HCT116 (cell line): ENCODE results near the gene CCDC73.

ENCODE experiments used
- CTCF ChIP-seq, 3 experiments: fragments of 200-600 bp in 1 of 3; sonication (generic) in 1 of 3; IDR thresholded peaks in 2 of 3; conservative IDR thresholded peaks in 1 of 3; 2 replicates each; pipeline ENCODE4 v1.5.1; 2012 to 2017; ENCODE audit warnings: low read depth in 2 of 3, low read length in 2 of 3, antibody characterized with exemption in 1 of 3, borderline replicate concordance in 1 of 3, control low read depth in 1 of 3, mild to moderate bottlenecking in 1 of 3, mixed read lengths in 1 of 3, mixed run types in 1 of 3, moderate library complexity in 1 of 3; ENCODE audit not compliant: insufficient read depth in 1 of 3
- EGR1 ChIP-seq: IDR thresholded peaks from 2 replicates; pipeline ENCODE4 v1.6.1; 2012; ENCODE audit warnings: low read depth
- EZH2 ChIP-seq: fragments of 200-600 bp; sonication (generic); IDR thresholded peaks from 2 replicates; pipeline ENCODE4 v1.6.1; 2017; ENCODE audit warnings: antibody characterized with exemption, mixed run types
- EZH2phosphoT487 ChIP-seq: fragments of 200-600 bp; IDR thresholded peaks from 2 replicates; pipeline ENCODE4 v1.6.1; 2018; ENCODE audit warnings: antibody characterized with exemption, borderline replicate concordance
- FOSL1 ChIP-seq: IDR thresholded peaks from 2 replicates; pipeline ENCODE4 v1.6.1; 2012; ENCODE audit warnings: low read depth
- MAX ChIP-seq: IDR thresholded peaks from 2 replicates; pipeline ENCODE4 v1.6.1; 2012
- POLR2A ChIP-seq: IDR thresholded peaks from 2 replicates; pipeline ENCODE4 v1.7.0; 2011; ENCODE audit warnings: borderline replicate concordance; ENCODE audit not compliant: insufficient read depth, insufficient read length; ENCODE audit errors: extremely low read depth
- POLR2AphosphoS5 ChIP-seq: IDR thresholded peaks from 2 replicates; pipeline ENCODE4 v1.6.1; 2011; ENCODE audit warnings: mild to moderate bottlenecking, low read depth, low read length, moderate library complexity
- SP1 ChIP-seq: IDR thresholded peaks from 2 replicates; pipeline ENCODE4 v1.6.1; 2012; ENCODE audit warnings: low read depth
- TCF7L2 ChIP-seq: IDR thresholded peaks from 2 replicates; pipeline ENCODE4 v1.7.0; 2011; ENCODE audit warnings: borderline replicate concordance, inconsistent platforms; ENCODE audit not compliant: insufficient read depth, insufficient read length; ENCODE audit errors: extremely low read depth
- YY1 ChIP-seq: IDR thresholded peaks from 2 replicates; pipeline ENCODE4 v1.6.1; 2011; ENCODE audit warnings: low read length, low read depth, moderate library complexity, mild to moderate bottlenecking; ENCODE audit not compliant: insufficient replicate concordance; ENCODE audit errors: extremely low read depth
- ZFX ChIP-seq: fragments of 450-650 bp; IDR thresholded peaks from 2 replicates; pipeline ENCODE4 v1.6.1; 2017
- TF ChIP-seq, protein P1 (sequence below): IDR thresholded peaks from 2 replicates; pipeline ENCODE4 v1.6.1; 2012; ENCODE audit warnings: low read depth

- TF ChIP-seq CTCF (IDR thresholded peaks at IDR 0.05 in 2 of 3, conservative IDR thresholded peaks at IDR 0.05 in 1 of 3; ENCODE audit: borderline replicate concordance in 1 of 3, insufficient read depth in 1 of 3, low read depth in 2 of 3, low read length in 2 of 3): no peak
- TF ChIP-seq EGR1: no peak
- no peak for TF ChIP-seq POLR2A
- TF ChIP-seq EZH2phosphoT487: no peak
- TF ChIP-seq SP1: no peak
- no peak for TF ChIP-seq FOSL1
- TF ChIP-seq EZH2: no peak
- TF ChIP-seq TCF7L2: no peak
- TF ChIP-seq, protein P1, sequence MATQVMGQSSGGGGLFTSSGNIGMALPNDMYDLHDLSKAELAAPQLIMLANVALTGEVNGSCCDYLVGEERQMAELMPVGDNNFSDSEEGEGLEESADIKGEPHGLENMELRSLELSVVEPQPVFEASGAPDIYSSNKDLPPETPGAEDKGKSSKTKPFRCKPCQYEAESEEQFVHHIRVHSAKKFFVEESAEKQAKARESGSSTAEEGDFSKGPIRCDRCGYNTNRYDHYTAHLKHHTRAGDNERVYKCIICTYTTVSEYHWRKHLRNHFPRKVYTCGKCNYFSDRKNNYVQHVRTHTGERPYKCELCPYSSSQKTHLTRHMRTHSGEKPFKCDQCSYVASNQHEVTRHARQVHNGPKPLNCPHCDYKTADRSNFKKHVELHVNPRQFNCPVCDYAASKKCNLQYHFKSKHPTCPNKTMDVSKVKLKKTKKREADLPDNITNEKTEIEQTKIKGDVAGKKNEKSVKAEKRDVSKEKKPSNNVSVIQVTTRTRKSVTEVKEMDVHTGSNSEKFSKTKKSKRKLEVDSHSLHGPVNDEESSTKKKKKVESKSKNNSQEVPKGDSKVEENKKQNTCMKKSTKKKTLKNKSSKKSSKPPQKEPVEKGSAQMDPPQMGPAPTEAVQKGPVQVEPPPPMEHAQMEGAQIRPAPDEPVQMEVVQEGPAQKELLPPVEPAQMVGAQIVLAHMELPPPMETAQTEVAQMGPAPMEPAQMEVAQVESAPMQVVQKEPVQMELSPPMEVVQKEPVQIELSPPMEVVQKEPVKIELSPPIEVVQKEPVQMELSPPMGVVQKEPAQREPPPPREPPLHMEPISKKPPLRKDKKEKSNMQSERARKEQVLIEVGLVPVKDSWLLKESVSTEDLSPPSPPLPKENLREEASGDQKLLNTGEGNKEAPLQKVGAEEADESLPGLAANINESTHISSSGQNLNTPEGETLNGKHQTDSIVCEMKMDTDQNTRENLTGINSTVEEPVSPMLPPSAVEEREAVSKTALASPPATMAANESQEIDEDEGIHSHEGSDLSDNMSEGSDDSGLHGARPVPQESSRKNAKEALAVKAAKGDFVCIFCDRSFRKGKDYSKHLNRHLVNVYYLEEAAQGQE: no peak
- no peak for TF ChIP-seq POLR2AphosphoS5
- TF ChIP-seq YY1: no peak
- TF ChIP-seq ZFX: no peak
- TF ChIP-seq MAX: no peak
Measured at GRCh38 chr11:32839308-32839707, 44.8 kb upstream of the CCDC73 start.
